SK-N-MC (cell line): Measurements from ENCODE around the gene TADA3.

ENCODE experiments used
- DNase-seq: peaks from one replicate; pipeline ENCODE4 v3.0.0-alpha.2; 2011; ENCODE audit warnings: low read depth, low spot score
- H3K27ac ChIP-seq: fragments of 200-600 bp; sonication (generic); 2 replicates; pipeline ENCODE4 v1.5.1; 2016; ENCODE audit warnings: mixed run types
- H3K36me3 ChIP-seq: fragments of 200-600 bp; sonication (generic); 2 replicates; pipeline ENCODE4 v1.6.1; 2017; ENCODE audit warnings: antibody characterized with exemption, low read length, mixed read lengths; ENCODE audit not compliant: insufficient read depth
- H3K4me3 ChIP-seq: fragments of 200-600 bp; sonication (generic); 2 replicates; pipeline ENCODE4 v1.5.1; 2016
- H3K9ac ChIP-seq: fragments of 200-600 bp; sonication (generic); 2 replicates; pipeline ENCODE4 v1.8.0; 2017; ENCODE audit warnings: mixed run types, mixed read lengths; ENCODE audit not compliant: insufficient read length
- H3K9me3 ChIP-seq: fragments of 200-600 bp; sonication (generic); 2 replicates; pipeline ENCODE4 v1.6.1; 2017; ENCODE audit warnings: low read depth, mild to moderate bottlenecking, antibody characterized with exemption, low read length, moderate library complexity, mixed read lengths
- EZH2 ChIP-seq: fragments of 200-600 bp; sonication (generic); IDR thresholded peaks from one replicate; pipeline ENCODE4 v1.6.1; 2017; ENCODE audit warnings: antibody characterized with exemption
- FOXP2 ChIP-seq: optimal IDR thresholded peaks from 2 replicates; pipeline ENCODE3; 2011; ENCODE audit warnings: mild to moderate bottlenecking, moderate library complexity; ENCODE audit not compliant: insufficient read depth; ENCODE audit errors: extremely low read length, control extremely low read depth
- POLR2AphosphoS5 ChIP-seq: IDR thresholded peaks from 2 replicates; pipeline ENCODE4 v1.6.1; 2012; ENCODE audit warnings: mild to moderate bottlenecking, low read depth, low read length, borderline replicate concordance

The TADA3 gene, protein sequence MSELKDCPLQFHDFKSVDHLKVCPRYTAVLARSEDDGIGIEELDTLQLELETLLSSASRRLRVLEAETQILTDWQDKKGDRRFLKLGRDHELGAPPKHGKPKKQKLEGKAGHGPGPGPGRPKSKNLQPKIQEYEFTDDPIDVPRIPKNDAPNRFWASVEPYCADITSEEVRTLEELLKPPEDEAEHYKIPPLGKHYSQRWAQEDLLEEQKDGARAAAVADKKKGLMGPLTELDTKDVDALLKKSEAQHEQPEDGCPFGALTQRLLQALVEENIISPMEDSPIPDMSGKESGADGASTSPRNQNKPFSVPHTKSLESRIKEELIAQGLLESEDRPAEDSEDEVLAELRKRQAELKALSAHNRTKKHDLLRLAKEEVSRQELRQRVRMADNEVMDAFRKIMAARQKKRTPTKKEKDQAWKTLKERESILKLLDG

DNA sequence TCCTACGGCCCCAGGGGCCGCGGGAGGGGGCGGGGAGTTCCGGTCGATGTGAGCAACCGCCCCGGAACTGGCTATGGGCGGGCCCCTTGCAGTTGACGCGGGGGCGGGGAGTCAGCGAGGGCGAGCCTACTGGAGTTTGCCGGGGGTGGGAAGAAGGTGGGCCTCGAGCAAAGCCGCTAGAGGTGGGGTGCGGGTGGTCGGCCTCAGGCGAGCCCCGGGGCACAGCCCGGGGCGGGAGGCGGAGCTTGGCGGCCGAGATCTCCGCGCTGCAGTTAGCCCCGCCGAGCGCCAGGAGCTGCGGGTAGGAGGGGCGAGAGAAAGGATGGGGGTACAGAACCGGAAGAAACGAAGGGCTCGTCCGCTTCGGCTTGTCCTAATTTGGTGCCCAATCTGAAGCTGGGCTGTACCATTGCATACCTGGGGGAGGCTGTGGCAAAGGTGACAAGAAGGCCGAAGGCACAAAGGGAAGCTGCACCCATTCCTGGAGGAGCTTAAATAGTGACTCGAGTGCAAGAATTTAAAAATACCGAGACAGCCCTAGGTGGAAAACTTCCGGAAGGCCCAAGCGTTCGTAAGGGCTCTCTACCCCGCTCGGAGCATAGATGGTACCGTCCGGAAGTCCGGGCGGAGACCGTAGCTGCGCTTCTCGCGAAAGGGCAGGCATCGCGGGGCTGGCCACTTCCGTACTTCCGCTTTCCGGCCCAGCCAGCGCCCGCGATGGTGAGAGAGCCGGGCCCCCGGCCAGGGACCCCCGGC lies at the start of gene TADA3, which contains the start of gene ARPC4:
TADA3 (minus strand) TSS at position 69 of the 756 bp plus-strand sequence. CDS start 1,007 bp downstream, outside the sequence.
ARPC4 (plus strand) TSS at position 678 of the 756 bp plus-strand sequence; CDS start at position 718, 40 bp downstream.
- H3K36me3 ChIP-seq, result peaks cover 1% of the 10 kb centered on the region; the same call in 1 of the 2 replicates

DNA sequence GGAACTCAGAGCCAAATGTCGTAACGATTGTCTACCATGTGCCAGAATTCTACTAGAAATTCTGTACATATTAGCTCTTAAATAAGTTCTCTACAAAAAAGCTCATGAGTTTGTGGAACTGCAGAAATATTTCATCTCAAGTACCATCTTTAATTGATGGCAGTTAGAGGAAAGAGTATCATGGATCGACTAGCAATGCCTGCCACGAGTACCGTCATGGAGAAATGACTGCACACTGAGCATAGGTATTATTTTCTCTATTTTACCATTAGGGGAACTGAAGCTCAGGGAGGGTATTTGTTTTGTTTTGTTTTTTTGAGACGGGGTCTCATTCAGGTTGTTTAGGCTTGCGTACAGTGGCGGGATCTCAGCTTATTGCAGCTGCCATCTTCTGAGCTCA lies 48.7 kb upstream of the TADA3 start:
- Histone ChIP-seq H3K9me3 (no peaks in the 10 kb centered on the region), H3K27ac (no peak overlapping the region), H3K4me3 (no peak overlapping the region), H3K9ac (no peak overlapping the region), H3K36me3 (no peaks in the 10 kb centered on the region; the same call in 1 of the 2 replicates)
- no peak for TF ChIP-seq EZH2
- TF ChIP-seq FOXP2, result no peak
- TF ChIP-seq POLR2AphosphoS5, result no peak
- DNase-seq, result no peak

More for the DNA sequence above, at the start of gene TADA3, which contains the start of gene ARPC4:
- Histone ChIP-seq H3K9me3 (no peaks in the 10 kb centered on the region), H3K9ac (peak within 1 kb of the TSS; percentile 97), H3K27ac (peak within 1 kb of the TSS; percentile 97), H3K4me3 (peak within 1 kb of the TSS; percentile 84)
- no peak for TF ChIP-seq FOXP2
- peak; percentile 88 for TF ChIP-seq POLR2AphosphoS5
- TF ChIP-seq EZH2, result no peak
- DNase-seq, result peak; percentile 76

DNA sequence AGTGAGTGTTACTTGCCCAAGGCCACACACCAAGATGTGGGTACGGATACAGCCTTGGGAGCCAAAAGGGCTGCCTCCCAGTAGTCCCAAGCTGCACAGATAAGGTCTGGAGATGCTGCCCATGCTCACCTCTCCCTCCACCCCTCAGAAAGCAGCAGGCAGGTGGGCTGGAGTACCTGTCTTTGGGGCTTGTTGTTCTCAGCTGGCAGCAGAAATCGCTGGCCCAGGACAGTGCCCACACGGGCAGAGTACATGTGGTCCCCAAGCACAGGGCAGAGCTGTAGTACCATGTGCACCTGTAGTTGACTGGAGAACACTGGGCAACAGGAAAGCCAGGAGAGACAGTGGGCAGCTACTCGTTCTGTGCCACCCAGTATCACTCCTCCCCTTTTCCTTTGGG lies 46.6 kb upstream of the TADA3 start:
- no peaks in the 10 kb centered on the region; the same call in 1 of the 2 replicates for H3K36me3 ChIP-seq
- H3K9ac ChIP-seq, result no peak overlapping the region
- no peak overlapping the region for H3K27ac ChIP-seq
- no peaks in the 10 kb centered on the region for H3K9me3 ChIP-seq
- TF ChIP-seq FOXP2, result no peak
- TF ChIP-seq EZH2, result no peak
- TF ChIP-seq POLR2AphosphoS5, result no peak
- no peak for DNase-seq
- H3K4me3 ChIP-seq, result no peak overlapping the region

DNA sequence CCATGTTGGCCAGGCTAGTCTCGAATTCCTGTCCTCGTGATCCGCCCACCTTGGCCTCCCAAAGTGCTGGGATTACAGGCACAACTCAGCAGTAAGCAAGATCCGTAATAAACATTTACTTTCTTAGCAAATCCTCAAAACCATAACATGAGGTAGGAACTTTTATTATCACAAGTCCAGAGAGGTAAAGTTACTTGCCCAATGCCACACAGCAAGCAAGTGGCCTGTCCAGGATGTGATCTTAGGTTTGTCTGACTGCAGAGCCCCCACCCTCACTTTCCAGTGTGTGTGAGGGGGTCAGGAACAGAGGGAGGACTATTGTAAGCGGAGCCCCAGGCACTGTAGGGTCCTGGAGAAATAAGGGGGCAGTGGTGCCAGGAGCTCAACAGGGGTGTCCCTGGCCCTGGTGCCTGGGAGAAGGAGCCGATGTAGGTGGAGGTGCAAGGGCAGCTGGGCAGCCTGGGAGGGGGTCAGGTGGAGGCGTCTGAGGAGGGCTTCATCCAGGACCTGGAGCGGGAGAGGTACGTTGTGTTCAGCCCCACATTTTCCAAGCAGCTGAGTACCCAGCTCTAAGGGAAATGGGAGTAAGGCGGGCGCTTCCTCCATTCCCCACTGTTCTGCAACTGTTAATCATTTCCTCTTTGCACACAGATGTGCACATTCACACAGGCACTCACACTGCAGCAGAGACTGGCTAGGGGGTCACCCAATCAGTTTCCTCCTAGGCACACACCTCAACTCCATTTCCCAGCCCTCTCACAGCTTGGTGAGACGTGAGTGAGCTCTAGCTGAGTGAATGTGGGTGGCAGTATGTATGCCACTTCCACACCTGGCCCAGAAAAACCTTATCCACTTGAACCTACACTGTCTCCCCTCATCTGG lies 45.7 kb upstream of the TADA3 start:
- no peak for DNase-seq
- no peaks in the 10 kb centered on the region for H3K9me3 ChIP-seq
- no peak overlapping the region for H3K4me3 ChIP-seq
- H3K36me3 ChIP-seq, result no peaks in the 10 kb centered on the region; the same call in 1 of the 2 replicates
- TF ChIP-seq POLR2AphosphoS5 (no peak), EZH2 (no peak), FOXP2 (no peak)
- no peak overlapping the region for H3K9ac ChIP-seq
- no peak overlapping the region for H3K27ac ChIP-seq

DNA sequence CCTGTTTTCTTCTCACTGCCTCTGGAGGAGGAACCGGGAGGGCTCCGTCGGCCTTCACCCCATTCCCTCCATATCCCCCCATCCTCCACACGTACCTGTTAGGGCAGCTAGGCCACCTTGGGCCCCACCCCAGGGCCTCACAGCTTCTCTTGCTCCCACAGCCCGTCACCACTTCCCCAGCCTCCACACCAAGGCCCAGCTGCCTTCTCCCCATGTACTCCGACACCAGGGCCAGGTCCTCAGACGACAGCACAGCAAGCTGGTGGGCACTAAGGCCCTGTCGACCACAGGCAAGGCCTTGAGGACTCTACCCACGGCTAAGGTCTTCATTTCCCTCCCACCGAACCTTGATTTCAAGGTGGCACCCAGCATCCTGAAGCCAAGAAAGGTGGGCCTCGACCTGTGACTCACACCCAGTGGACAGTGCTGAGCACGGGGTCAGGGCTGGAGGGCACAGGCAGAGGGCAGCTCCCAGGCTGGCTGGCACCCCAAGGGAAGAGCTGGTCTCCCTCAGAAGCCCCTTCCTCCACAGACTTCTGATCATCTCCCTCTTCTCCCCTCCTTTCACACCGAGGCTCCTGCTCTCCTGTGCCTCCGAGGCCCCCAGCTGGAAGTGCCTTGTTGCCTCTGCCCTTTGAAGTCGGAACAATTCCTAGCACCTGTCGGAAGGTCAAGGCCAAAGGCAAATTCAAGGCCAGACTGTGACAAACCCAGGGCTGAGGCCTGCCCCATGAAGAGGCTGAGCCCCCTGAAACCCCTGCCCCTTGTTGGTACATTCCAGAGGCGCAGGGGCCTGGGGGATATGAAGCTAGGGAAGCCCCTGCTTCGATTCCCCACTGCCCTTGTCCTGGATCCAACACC lies 42.5 kb upstream of the TADA3 start:
- Histone ChIP-seq H3K27ac (no peak overlapping the region), H3K9me3 (no peaks in the 10 kb centered on the region), H3K36me3 (no peaks in the 10 kb centered on the region), H3K4me3 (no peak overlapping the region), H3K9ac (no peak overlapping the region)
- DNase-seq, result no peak
- TF ChIP-seq FOXP2, result no peak
- TF ChIP-seq POLR2AphosphoS5, result no peak
- TF ChIP-seq EZH2, result no peak

DNA sequence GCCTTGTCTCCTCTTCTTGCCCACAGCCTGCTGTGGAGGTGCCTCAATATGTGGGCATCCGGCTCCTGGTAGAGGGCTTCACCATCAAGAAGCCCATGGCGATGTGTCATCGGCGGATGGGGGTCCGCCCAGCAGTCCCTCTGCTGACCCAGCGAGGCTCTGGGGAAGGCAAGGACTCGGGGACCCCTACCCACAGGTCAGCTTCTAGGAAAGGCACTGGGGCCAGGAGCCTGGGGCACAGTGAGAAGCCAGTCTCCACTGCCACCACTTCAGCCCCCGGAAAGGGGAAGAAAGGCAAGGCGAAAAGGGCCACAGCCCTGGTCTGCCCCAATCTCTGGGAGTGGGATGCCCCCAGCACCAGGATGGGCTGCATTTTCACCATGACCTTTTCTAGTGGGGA lies 40.8 kb upstream of the TADA3 start:
- H3K36me3 ChIP-seq, result no peaks in the 10 kb centered on the region
- H3K4me3 ChIP-seq, result no peak overlapping the region
- TF ChIP-seq EZH2 (no peak), FOXP2 (no peak), POLR2AphosphoS5 (no peak)
- H3K9me3 ChIP-seq, result no peaks in the 10 kb centered on the region
- DNase-seq, result no peak
- no peak overlapping the region for H3K9ac ChIP-seq
- H3K27ac ChIP-seq, result no peak overlapping the region

DNA sequence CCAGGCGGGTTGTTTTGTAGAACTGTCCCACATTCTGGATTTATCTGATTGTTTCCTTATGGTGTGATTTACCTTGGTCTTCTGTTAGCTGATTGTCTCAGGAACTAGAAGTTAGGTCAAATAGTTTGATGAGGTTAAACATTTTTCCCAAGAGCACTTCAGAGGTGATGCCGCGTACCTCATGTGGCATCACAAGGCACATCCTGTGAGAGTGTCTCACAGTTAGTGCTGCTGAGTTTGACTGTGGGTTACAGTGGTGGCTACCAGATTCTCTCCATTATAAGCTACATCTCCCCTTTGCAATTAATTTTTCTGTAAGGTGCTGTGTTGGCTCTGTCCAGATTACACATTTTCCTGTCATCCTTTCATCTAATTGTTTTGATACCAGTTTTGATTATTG lies 39.0 kb upstream of the TADA3 start:
- Histone ChIP-seq H3K9ac (no peak overlapping the region), H3K27ac (no peak overlapping the region), H3K4me3 (no peak overlapping the region), H3K36me3 (no peaks in the 10 kb centered on the region), H3K9me3 (no peaks in the 10 kb centered on the region)
- TF ChIP-seq EZH2, result no peak
- no peak for TF ChIP-seq POLR2AphosphoS5
- DNase-seq, result no peak
